CD4-positive, alpha-beta T cell (primary cell): ENCODE measurements around the gene ACYP2. TPM values are rescaled to one million over a fixed set of nuclear protein-coding genes. Genes with fewer than 3 reads are reported as not detected.
"Not testable (repeated sequence)": the region's sequence is repeated elsewhere in the genome, so short reads cannot be mapped to it uniquely, and the experiment has no call there.

Source experiments
- ATAC-seq: fragments of 200-7000 bp; cut with Tn5 transposase; one replicate; pipeline ENCODE4 v1.10.0; 2022; ENCODE audit warnings: mild to moderate bottlenecking; ENCODE audit not compliant: poor library complexity
- CTCF ChIA-PET: fragments of 350-600 bp; sonication (Branson Sonifier 250); formaldehyde crosslinking; loops from one replicate; lab custom pipeline; 2021; ENCODE audit warnings: antibody characterized with exemption, inconsistent platforms; lab: Charles Lee
- POLR2A ChIA-PET: fragments of 350-600 bp; sonication (Branson Sonifier 250); formaldehyde crosslinking; loops from one replicate; lab custom pipeline; 2021; ENCODE audit warnings: antibody characterized with exemption, inconsistent platforms; lab: Charles Lee
- DNase-seq, 14 experiments: peaks; one replicate each; pipeline ENCODE4 v3.0.0-alpha.2; 2013 to 2020; ENCODE audit warnings: mixed read lengths in 2 of 14
- H3K27ac ChIP-seq, 2 donors: one replicate each; pipeline versions ENCODE4 v1.5.1 to v1.7.0; 2013; ENCODE audit warnings: low read length in 2 of 2, low read depth in 1 of 2, mild to moderate bottlenecking in 1 of 2
- H3K27me3 ChIP-seq, 2 experiments: 1 replicate in 1 of 2; 2 replicates in 1 of 2; pipeline versions ENCODE4 v1.6.1 to v1.7.0; 2013; ENCODE audit warnings: low read length in 2 of 2, control low read depth in 1 of 2, mild to moderate bottlenecking in 1 of 2, moderate library complexity in 1 of 2; ENCODE audit not compliant: insufficient read depth in 2 of 2, control insufficient read depth in 1 of 2
- H3K36me3 ChIP-seq: one replicate; pipeline ENCODE4 v1.6.1; 2013; ENCODE audit warnings: low read length, control low read depth; ENCODE audit not compliant: insufficient read depth
- H3K4me1 ChIP-seq: one replicate; pipeline ENCODE4 v1.6.1; 2013; ENCODE audit warnings: low read length, control low read depth; ENCODE audit not compliant: insufficient read depth
- H3K4me3 ChIP-seq: one replicate; pipeline ENCODE4 v1.5.1; 2013; ENCODE audit warnings: mild to moderate bottlenecking, low read length, moderate library complexity
- H3K9me3 ChIP-seq, 2 experiments: 1 replicate in 1 of 2; 2 replicates in 1 of 2; pipeline versions ENCODE4 v1.6.1 to v1.7.0; 2013; ENCODE audit warnings: low read length in 2 of 2, mild to moderate bottlenecking in 2 of 2, control low read depth in 1 of 2, moderate library complexity in 1 of 2; ENCODE audit not compliant: control insufficient read depth in 1 of 2, insufficient read depth in 1 of 2
- H3K27ac Mint-ChIP-seq: one replicate; pipeline ENCODE4 v1.8.0; 2020; ENCODE audit warnings: mixed read lengths
- H3K27me3 Mint-ChIP-seq: one replicate; pipeline ENCODE4 v1.8.0; 2021; ENCODE audit warnings: mixed read lengths
- H3K36me3 Mint-ChIP-seq: one replicate; pipeline ENCODE4 v1.8.0; 2021; ENCODE audit warnings: low read depth, mixed read lengths
- H3K4me1 Mint-ChIP-seq: one replicate; pipeline ENCODE4 v1.8.0; 2021; ENCODE audit warnings: low read depth, mixed read lengths
- H3K4me3 Mint-ChIP-seq: one replicate; pipeline ENCODE4 v1.8.0; 2020; ENCODE audit warnings: mild to moderate bottlenecking, mixed read lengths
- H3K9me3 Mint-ChIP-seq: one replicate; pipeline ENCODE4 v1.8.0; 2020; ENCODE audit warnings: mixed read lengths
- intact Hi-C, 2 experiments: fragments of 100-400 bp; cut with DNase I in 1 of 2; cut with micrococcal nuclease in 1 of 2; formaldehyde crosslinking; loops; one replicate each; pipeline versions ENCODE4 v1.15.1 to v1.9.0; 2023 to 2025; cut with DNase I, micrococcal nuclease
- total RNA-seq, 174 experiments: library from RNA in 2 of 174; stranded (reverse) in 2 of 174; gene quantifications; one replicate each; pipeline ENCODE4 v1.2.3 and lab custom pipeline; 2021 to 2026
- TF ChIP-seq, protein P1 (sequence below): fragments of 200-600 bp; IDR thresholded peaks from one replicate; pipeline ENCODE4 v1.8.0; 2022; ENCODE audit warnings: antibody characterized with exemption, mild to moderate bottlenecking

ACYP2 gene
- total RNA-seq, 2 experiments from 2014 or later, result 9.3 to 10.9 TPM

DNA sequence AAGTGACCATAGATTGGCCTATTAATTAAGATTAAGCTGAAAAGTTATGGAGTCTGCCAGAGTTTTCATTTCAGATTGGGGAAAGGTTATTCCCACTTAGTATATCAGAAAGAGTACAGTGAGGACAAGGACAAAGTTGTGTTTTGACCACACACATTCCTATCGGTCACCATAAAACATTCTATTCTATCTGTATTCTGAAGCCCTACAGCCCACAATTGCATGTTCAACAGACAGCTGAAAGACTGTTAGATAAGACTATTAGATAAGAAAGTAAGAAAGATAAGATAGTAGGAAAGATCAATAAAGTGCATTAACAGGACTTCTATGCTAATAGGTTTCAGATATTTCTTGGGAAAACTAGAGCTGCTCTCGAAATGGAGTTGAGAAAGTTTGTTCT, 26.7 kb upstream of the ACYP2 start:
- POLR2A ChIA-PET, result no interaction called here

DNA sequence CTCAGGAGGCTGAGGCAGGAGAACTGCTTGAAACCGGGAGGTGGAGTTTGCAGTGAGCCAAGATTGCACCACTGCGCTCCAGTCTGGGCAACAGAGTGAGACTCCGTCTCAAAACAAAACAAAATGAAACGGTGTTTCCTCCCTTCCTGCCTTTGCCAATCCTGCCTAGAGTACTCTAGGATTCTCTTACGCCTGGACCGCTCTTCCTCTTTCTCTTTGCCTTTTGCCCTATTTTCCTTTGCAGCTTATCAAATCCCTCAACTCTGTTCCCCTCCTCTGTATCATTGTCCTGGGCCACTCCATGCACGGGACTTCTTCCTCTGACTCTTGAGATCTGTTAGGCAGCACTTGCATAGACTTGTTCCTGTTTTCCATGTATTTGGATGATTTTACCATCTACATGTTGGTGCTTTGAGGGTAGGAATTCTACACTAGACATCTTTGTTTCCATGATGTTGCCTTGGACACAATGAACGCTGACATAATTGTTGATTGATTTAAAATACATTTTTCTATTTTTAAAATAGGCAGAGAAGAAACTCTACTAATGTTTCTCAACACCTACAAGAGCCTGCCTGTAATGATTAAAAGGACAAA, 24.8 kb upstream of the ACYP2 start:
- Histone ChIP-seq H3K4me1 (peaks cover 23% of the 10 kb centered on the region), H3K4me3 (no peak overlapping the region), H3K9me3 (no peaks in the 10 kb centered on the region), H3K27me3 (no peaks in the 10 kb centered on the region), H3K27ac (no peak overlapping the region), H3K36me3 (no peaks in the 10 kb centered on the region)
- intact Hi-C loops, result no loop called here
- ChIA-PET CTCF (no interaction called here), POLR2A (no interaction called here)
- Mint-ChIP-seq H3K4me3 (no peak overlapping the region), H3K4me1 (peaks cover 30% of the 10 kb centered on the region), H3K27ac (no peak overlapping the region), H3K36me3 (no peaks in the 10 kb centered on the region), H3K27me3 (no peaks in the 10 kb centered on the region), H3K9me3 (no peaks in the 10 kb centered on the region)
- TF ChIP-seq, protein P1, sequence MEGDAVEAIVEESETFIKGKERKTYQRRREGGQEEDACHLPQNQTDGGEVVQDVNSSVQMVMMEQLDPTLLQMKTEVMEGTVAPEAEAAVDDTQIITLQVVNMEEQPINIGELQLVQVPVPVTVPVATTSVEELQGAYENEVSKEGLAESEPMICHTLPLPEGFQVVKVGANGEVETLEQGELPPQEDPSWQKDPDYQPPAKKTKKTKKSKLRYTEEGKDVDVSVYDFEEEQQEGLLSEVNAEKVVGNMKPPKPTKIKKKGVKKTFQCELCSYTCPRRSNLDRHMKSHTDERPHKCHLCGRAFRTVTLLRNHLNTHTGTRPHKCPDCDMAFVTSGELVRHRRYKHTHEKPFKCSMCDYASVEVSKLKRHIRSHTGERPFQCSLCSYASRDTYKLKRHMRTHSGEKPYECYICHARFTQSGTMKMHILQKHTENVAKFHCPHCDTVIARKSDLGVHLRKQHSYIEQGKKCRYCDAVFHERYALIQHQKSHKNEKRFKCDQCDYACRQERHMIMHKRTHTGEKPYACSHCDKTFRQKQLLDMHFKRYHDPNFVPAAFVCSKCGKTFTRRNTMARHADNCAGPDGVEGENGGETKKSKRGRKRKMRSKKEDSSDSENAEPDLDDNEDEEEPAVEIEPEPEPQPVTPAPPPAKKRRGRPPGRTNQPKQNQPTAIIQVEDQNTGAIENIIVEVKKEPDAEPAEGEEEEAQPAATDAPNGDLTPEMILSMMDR, result no peak
- no peak for ATAC-seq
- no peak for DNase-seq

More for the DNA sequence above, 26.7 kb upstream of the ACYP2 start:
- CTCF ChIA-PET, result no interaction called here
- Mint-ChIP-seq H3K36me3 (no peaks in the 10 kb centered on the region), H3K4me3 (no peak overlapping the region), H3K9me3 (no peaks in the 10 kb centered on the region), H3K4me1 (peaks cover 25% of the 10 kb centered on the region), H3K27ac (no peak overlapping the region), H3K27me3 (no peaks in the 10 kb centered on the region)
- TF ChIP-seq, protein P1, result no peak
- Histone ChIP-seq H3K36me3 (no peaks in the 10 kb centered on the region), H3K9me3 (no peaks in the 10 kb centered on the region), H3K4me1 (peaks cover 14% of the 10 kb centered on the region), H3K27ac (no peak overlapping the region), H3K4me3 (no peak overlapping the region), H3K27me3 (no peaks in the 10 kb centered on the region)
- intact Hi-C loops, result no loop called here
- DNase-seq (no peak), ATAC-seq (no peak)

DNA sequence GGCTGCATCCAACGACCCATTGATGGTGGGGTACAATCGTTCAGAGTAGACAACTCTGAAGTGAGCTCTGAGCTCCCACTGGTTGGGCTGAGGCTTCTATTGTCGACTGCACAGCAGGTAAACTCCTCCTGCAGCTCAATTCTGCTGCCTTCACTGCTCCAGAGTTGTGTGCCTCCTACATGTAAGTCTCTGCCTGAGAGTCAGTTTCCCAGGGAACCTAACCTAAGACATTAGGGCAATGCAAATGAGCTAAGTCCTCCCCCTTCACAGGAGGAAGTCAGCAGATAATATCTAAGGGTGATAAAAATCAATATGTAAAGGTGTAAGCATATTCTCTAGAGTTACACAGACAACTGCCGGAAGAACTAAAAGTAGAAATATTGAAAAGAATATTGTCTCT, 22.5 kb upstream of the ACYP2 start:
- ChIA-PET CTCF (no interaction called here), POLR2A (interaction anchor here (1.1 to 1.5 kb wide), 4 partner anchors 22 to 325 kb away, joined by 3 to 6 read pairs (median 4); partner anchors contain the start of genes CHAC2 and PSME4)
- Histone ChIP-seq H3K36me3 (no peaks in the 10 kb centered on the region), H3K27ac (peak overlapping the region in 1 of 2 donors; percentile 61), H3K27me3 (no peaks in the 10 kb centered on the region), H3K4me1 (peaks cover 23% of the 10 kb centered on the region), H3K9me3 (no peaks in the 10 kb centered on the region), H3K4me3 (no peak overlapping the region)
- TF ChIP-seq, protein P1, result no peak
- no peaks in the 10 kb centered on the region for H3K36me3 Mint-ChIP-seq
- H3K9me3 Mint-ChIP-seq, result peaks cover 2% of the 10 kb centered on the region
- intact Hi-C loops, result no loop called here
- H3K27me3 Mint-ChIP-seq, result no peaks in the 10 kb centered on the region
- peaks cover 36% of the 10 kb centered on the region for H3K4me1 Mint-ChIP-seq
- peak overlapping the region; percentile 6 for H3K4me3 Mint-ChIP-seq
- DNase-seq (peak in 5 of 14 experiments; percentile 2 to 64 (median 48)), ATAC-seq (peak; percentile 81)
- peak overlapping the region; percentile 67 for H3K27ac Mint-ChIP-seq

DNA sequence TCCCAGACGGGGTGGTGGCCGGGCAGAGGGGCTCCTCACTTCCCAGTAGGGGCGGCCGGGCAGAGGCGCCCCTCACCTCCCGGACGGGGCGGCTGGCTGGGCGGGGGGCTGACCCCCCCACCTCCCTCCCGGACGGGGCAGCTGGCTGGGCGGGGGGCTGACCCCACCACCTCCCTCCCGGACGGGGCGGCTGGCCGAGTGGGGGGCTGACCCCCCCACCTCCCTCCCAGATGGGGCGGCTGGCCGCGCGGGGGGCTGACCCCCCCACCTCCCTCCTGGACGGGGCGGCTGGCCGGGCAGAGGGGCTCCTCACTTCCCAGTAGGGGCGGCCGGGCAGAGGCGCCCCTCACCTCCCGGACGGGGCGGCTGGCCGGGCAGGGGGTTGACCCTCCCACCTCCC, 20.0 kb upstream of the ACYP2 start:
- H3K4me3 Mint-ChIP-seq, CTCF ChIA-PET, intact Hi-C loops: not testable (repeated sequence)

DNA sequence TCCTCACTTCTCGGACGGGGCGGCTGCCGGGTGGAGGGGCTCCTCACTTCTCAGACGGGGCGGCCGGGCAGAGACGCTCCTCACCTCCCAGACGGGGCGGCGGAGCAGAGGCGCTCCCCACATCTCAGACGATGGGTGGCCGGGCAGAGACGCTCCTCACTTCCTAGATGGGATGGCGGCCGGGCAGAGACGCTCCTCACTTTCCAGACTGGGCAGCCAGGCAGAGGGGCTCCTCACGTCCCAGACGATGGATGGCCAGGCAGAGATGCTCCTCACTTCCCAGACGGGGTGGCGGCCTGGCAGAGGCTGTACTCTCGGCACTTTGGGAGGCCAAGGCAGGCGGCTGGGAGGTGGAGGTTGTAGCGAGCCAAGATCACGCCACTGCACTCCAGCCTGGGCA, 19.3 kb upstream of the ACYP2 start:
- H3K4me1 ChIP-seq, result peaks cover 27% of the 10 kb centered on the region
- H3K27me3 ChIP-seq, H3K36me3 Mint-ChIP-seq, H3K36me3 ChIP-seq, H3K9me3 ChIP-seq, DNase-seq, H3K27me3 Mint-ChIP-seq, ATAC-seq, H3K4me3 Mint-ChIP-seq, POLR2A ChIA-PET, CTCF ChIA-PET, H3K27ac Mint-ChIP-seq, H3K9me3 Mint-ChIP-seq, H3K27ac ChIP-seq, intact Hi-C loops, H3K4me3 ChIP-seq: not testable (repeated sequence)
- H3K4me1 Mint-ChIP-seq, result peaks cover 46% of the 10 kb centered on the region

More for the DNA sequence above, 20.0 kb upstream of the ACYP2 start:
- H3K4me3 ChIP-seq, H3K27me3 Mint-ChIP-seq, POLR2A ChIA-PET, H3K9me3 ChIP-seq, ATAC-seq, H3K9me3 Mint-ChIP-seq, H3K36me3 Mint-ChIP-seq, H3K27ac Mint-ChIP-seq, H3K27me3 ChIP-seq, DNase-seq, H3K36me3 ChIP-seq, H3K27ac ChIP-seq: not testable (repeated sequence)
- peaks cover 27% of the 10 kb centered on the region for H3K4me1 ChIP-seq
- H3K4me1 Mint-ChIP-seq, result peaks cover 52% of the 10 kb centered on the region
